HL-60 (cell line): ENCODE results near the gene PPP1R18.
A peak's percentile ranks its signal among the peaks of the same experiment; 100 is the strongest.

Source experiments
- DNase-seq, 2 experiments: peaks; one replicate each; pipeline ENCODE4 v3.0.0-alpha.2; 2010 to 2020; ENCODE audit warnings: low read depth in 1 of 2, low spot score in 1 of 2
- H3K27ac ChIP-seq: fragments of 250-450 bp; sonication (Bioruptor Pico); replicated peaks from 2 replicates; pipeline ENCODE4 v1.5.1; 2020; ENCODE audit warnings: mild to moderate bottlenecking, moderate library complexity
- H3K27me3 ChIP-seq: fragments of 250-450 bp; sonication (Bioruptor Pico); 2 replicates; pipeline ENCODE4 v1.5.1; 2021; ENCODE audit warnings: mild to moderate bottlenecking, moderate library complexity; ENCODE audit not compliant: insufficient read depth, poor library complexity, severe bottlenecking
- H3K4me3 ChIP-seq: replicated peaks from 2 replicates; pipeline ENCODE4 v1.5.1; 2011; ENCODE audit warnings: mild to moderate bottlenecking, control low read depth, low read length; ENCODE audit not compliant: insufficient read depth
- CTCF ChIP-seq: IDR thresholded peaks from one replicate; pipeline ENCODE4 v1.5.1; 2011; ENCODE audit warnings: low read length, control low read depth, inconsistent platforms; ENCODE audit not compliant: insufficient read depth
- GABPA ChIP-seq: IDR thresholded peaks from 2 replicates; pipeline ENCODE4 v1.6.1; 2012; ENCODE audit warnings: low read depth
- POLR2AphosphoS5 ChIP-seq: IDR thresholded peaks from 2 replicates; pipeline ENCODE4 v1.6.1; 2012; ENCODE audit warnings: low read depth
- REST ChIP-seq: IDR thresholded peaks from 2 replicates; pipeline ENCODE4 v1.6.1; 2012; ENCODE audit warnings: low read depth; ENCODE audit not compliant: insufficient replicate concordance
- SPI1 ChIP-seq: IDR thresholded peaks from 2 replicates; pipeline ENCODE4 v1.6.1; 2012; ENCODE audit warnings: low read depth, mild to moderate bottlenecking, borderline replicate concordance

Gene PPP1R18

GRCh38 chr6:30635834-30636233, 50.6 kb downstream of the PPP1R18 start:
- no peak for DNase-seq
- Histone ChIP-seq H3K27me3 (no peaks in the 10 kb centered on the region), H3K4me3 (no peak overlapping the region), H3K27ac (no peak overlapping the region)
- TF ChIP-seq SPI1 (no peak), POLR2AphosphoS5 (no peak), REST (no peak), CTCF (no peak), GABPA (no peak)

- Histone ChIP-seq H3K27ac (peak within 1 kb of the TSS; percentile 69), H3K27me3 (no peaks in the 10 kb centered on the region), H3K4me3 (peak within 1 kb of the TSS; percentile 83)
- DNase-seq = peak; percentile 67 to 81
- TF ChIP-seq POLR2AphosphoS5 = peak; percentile 88; the same call in 1 of the 2 replicates
- TF ChIP-seq SPI1 = peak; percentile 21; the same call in 1 of the 2 replicates
- TF ChIP-seq CTCF = no peak
- no peak for TF ChIP-seq REST
- TF ChIP-seq GABPA = peak; percentile 61
These were observed 59.7 kb downstream of the PPP1R18 start, which contains the start of gene ATAT1 for GRCh38 chr6:30626484-30627366. ATAT1 (plus strand) TSS chr6:30626874.
